Uterus (tissue), 4 donors: ENCODE data around the gene FOXRED1. TPM values are rescaled to one million over a fixed set of nuclear protein-coding genes. Genes with fewer than 3 reads are reported as not detected.
"Not testable (repeated sequence)": the region's sequence is repeated elsewhere in the genome, so short reads cannot be mapped to it uniquely, and the experiment has no call there.

Experiments used
- DNase-seq, 2 donors: peaks; one replicate each; pipeline ENCODE4 v3.0.0-alpha.2; 2019 to 2020
- H3K27ac ChIP-seq, 2 donors: fragments of 200-600 bp; sonication (generic); 1 replicate in 1 of 2; 2 replicates in 1 of 2; pipeline ENCODE4 v1.5.1; 2016 to 2018
- H3K27me3 ChIP-seq, 2 donors: fragments of 200-600 bp; sonication (generic); one replicate each; pipeline ENCODE4 v1.5.1; 2018 to 2019; ENCODE audit warnings: control low read depth in 1 of 2
- H3K36me3 ChIP-seq, 2 donors: fragments of 200-600 bp; sonication (generic); one replicate each; pipeline ENCODE4 v1.5.1; 2019; ENCODE audit warnings: control low read depth in 1 of 2
- H3K4me1 ChIP-seq, 2 donors: fragments of 200-600 bp; sonication (generic); one replicate each; pipeline ENCODE4 v1.5.1; 2018 to 2019; ENCODE audit warnings: control low read depth in 1 of 2
- H3K4me3 ChIP-seq, 2 donors: fragments of 200-600 bp; sonication (generic); 1 replicate in 1 of 2; 2 replicates in 1 of 2; pipeline ENCODE4 v1.5.1; 2018 to 2019; ENCODE audit warnings: mild to moderate bottlenecking in 1 of 2
- H3K9me3 ChIP-seq, 2 donors: fragments of 200-600 bp; sonication (generic); one replicate each; pipeline ENCODE4 v1.5.1; 2019; ENCODE audit warnings: control low read depth in 1 of 2
- CTCF ChIP-seq, 4 experiments: fragments of 200-600 bp in 2 of 4; fragments of 450-650 bp in 2 of 4; sonication (generic) in 2 of 4; IDR thresholded peaks; one replicate each; pipeline ENCODE4 v1.5.1; 2016 to 2019; ENCODE audit warnings: antibody characterized with exemption in 4 of 4, mild to moderate bottlenecking in 2 of 4, moderate library complexity in 1 of 4
- POLR2A ChIP-seq, 2 donors: fragments of 450-650 bp; IDR thresholded peaks; one replicate each; pipeline ENCODE4 v1.6.1; 2016; ENCODE audit warnings: antibody characterized with exemption in 2 of 2, mild to moderate bottlenecking in 1 of 2, moderate library complexity in 1 of 2
- intact Hi-C: fragments of 100-400 bp; cut with DNase I; formaldehyde crosslinking; loops from one replicate; pipeline ENCODE4 v1.15.1; 2023; ENCODE audit warnings: low total_unique reads
- total RNA-seq, 4 donors: library from RNA; depleted of rRNA in 3 of 4; stranded (reverse); fragments of >200 nt in 3 of 4; gene quantifications; one replicate each; pipeline versions ENCODE4 v1.1.0 to v1.2.4, GENCODE V29; 2014 to 2023
- donor health status: DM: yes; HTN: yes; CAD: no.

The FOXRED1 gene
- total RNA-seq, 4 donors from 2014 or later: 0.29 to 29.1 (median 9.4) TPM

GRCh38 chr11:126233391-126233790 lies 35.6 kb upstream of the FOXRED1 start:
- no peak overlapping the region for H3K4me3 ChIP-seq
- no peaks in the 10 kb centered on the region for H3K36me3 ChIP-seq
- TF ChIP-seq POLR2A (IDR thresholded peaks at IDR 0.05) (no peak), CTCF (IDR thresholded peaks at IDR 0.05) (no peak)
- no peaks in the 10 kb centered on the region for H3K27me3 ChIP-seq
- H3K27ac ChIP-seq: no peak overlapping the region
- intact Hi-C loops: no loop called here
- no peaks in the 10 kb centered on the region for H3K9me3 ChIP-seq
- DNase-seq: no peak
- H3K4me1 ChIP-seq: no peaks in the 10 kb centered on the region

- intact Hi-C loops: no loop called here
Measured at GRCh38 chr11:126246636-126247035, 22.3 kb upstream of the FOXRED1 start.

GRCh38 chr11:126253265-126253664 lies 15.7 kb upstream of the FOXRED1 start:
- intact Hi-C loops: no loop called here
- TF ChIP-seq CTCF (IDR thresholded peaks at IDR 0.05): no peak
- no peak for TF ChIP-seq POLR2A (IDR thresholded peaks at IDR 0.05)
- DNase-seq: no peak

More at GRCh38 chr11:126246636-126247035, 22.3 kb upstream of the FOXRED1 start:
- Histone ChIP-seq H3K27me3 (no peaks in the 10 kb centered on the region), H3K4me1 (no peaks in the 10 kb centered on the region), H3K36me3 (no peaks in the 10 kb centered on the region), H3K9me3 (no peaks in the 10 kb centered on the region), H3K4me3 (no peak overlapping the region), H3K27ac (no peak overlapping the region)
- TF ChIP-seq CTCF (IDR thresholded peaks at IDR 0.05) (no peak), POLR2A (IDR thresholded peaks at IDR 0.05) (no peak)
- no peak for DNase-seq

GRCh38 chr11:126254819-126255218 lies 14.1 kb upstream of the FOXRED1 start:
- Histone ChIP-seq H3K9me3 (no peaks in the 10 kb centered on the region), H3K4me3 (no peak overlapping the region), H3K27me3 (no peaks in the 10 kb centered on the region), H3K27ac (no peak overlapping the region), H3K36me3 (no peaks in the 10 kb centered on the region), H3K4me1 (no peaks in the 10 kb centered on the region)
- intact Hi-C loops: no loop called here
- TF ChIP-seq CTCF (IDR thresholded peaks at IDR 0.05): no peak
- no peak for DNase-seq

More at GRCh38 chr11:126253265-126253664, 15.7 kb upstream of the FOXRED1 start:
- Histone ChIP-seq H3K27ac (no peak overlapping the region), H3K4me1 (no peaks in the 10 kb centered on the region), H3K36me3 (no peaks in the 10 kb centered on the region), H3K4me3 (no peak overlapping the region), H3K27me3 (no peaks in the 10 kb centered on the region), H3K9me3 (no peaks in the 10 kb centered on the region)

GRCh38 chr11:126255507-126255906 lies 13.4 kb upstream of the FOXRED1 start:
- H3K4me1 ChIP-seq, DNase-seq, H3K36me3 ChIP-seq, H3K27ac ChIP-seq, H3K4me3 ChIP-seq, H3K27me3 ChIP-seq, H3K9me3 ChIP-seq, intact Hi-C loops: not testable (repeated sequence)

- Histone ChIP-seq H3K36me3 (no peaks in the 10 kb centered on the region), H3K9me3 (no peaks in the 10 kb centered on the region), H3K4me3 (no peak overlapping the region), H3K27me3 (no peaks in the 10 kb centered on the region), H3K4me1 (no peaks in the 10 kb centered on the region), H3K27ac (no peak overlapping the region)
- intact Hi-C loops: no loop called here
- no peak for DNase-seq
- TF ChIP-seq POLR2A (IDR thresholded peaks at IDR 0.05) (no peak), CTCF (IDR thresholded peaks at IDR 0.05) (no peak)
Measured at GRCh38 chr11:126256216-126256615, 12.7 kb upstream of the FOXRED1 start.
